Left hindlimb (tissue), 1 donor: Measurements from ENCODE around the gene SGO1.

Source experiments
- DNase-seq: peaks from one replicate; pipeline ENCODE4 v3.0.0-alpha.2; 2018

The SGO1 gene

GRCh38 chr3:20154078-20154477 is 31.9 kb downstream of the SGO1 start:
- DNase-seq: no peak

- DNase-seq: no peak
Measured at GRCh38 chr3:20148466-20148865, 37.5 kb downstream of the SGO1 start.

- DNase-seq: no peak
Measured at GRCh38 chr3:20147361-20147760, 38.6 kb downstream of the SGO1 start.

GRCh38 chr3:20146301-20146700 is 39.7 kb downstream of the SGO1 start:
- no peak for DNase-seq

GRCh38 chr3:20145874-20146273 is 40.1 kb downstream of the SGO1 start:
- DNase-seq: no peak

- DNase-seq: no peak
Measured at GRCh38 chr3:20143519-20143918, 42.5 kb downstream of the SGO1 start.

- DNase-seq: no peak
Measured at GRCh38 chr3:20142517-20142916, 43.5 kb downstream of the SGO1 start.

GRCh38 chr3:20141851-20142250 is 44.2 kb downstream of the SGO1 start:
- peak; percentile 83 for DNase-seq

GRCh38 chr3:20141316-20141715 is 44.7 kb downstream of the SGO1 start:
- DNase-seq: peak; percentile 44

GRCh38 chr3:20140881-20141280 is 45.1 kb downstream of the SGO1 start:
- no peak for DNase-seq

- DNase-seq: no peak
Measured at GRCh38 chr3:20137647-20138046, 48.4 kb downstream of the SGO1 start.

GRCh38 chr3:20136231-20136630 is 49.8 kb downstream of the SGO1 start:
- DNase-seq: no peak

GRCh38 chr3:20130106-20130505 is 55.9 kb downstream of the SGO1 start:
- DNase-seq: no peak

GRCh38 chr3:20128358-20128757 is 57.6 kb downstream of the SGO1 start:
- no peak for DNase-seq

- peak; percentile 34 for DNase-seq
Measured at GRCh38 chr3:20125897-20126296, 60.1 kb downstream of the SGO1 start.

- DNase-seq: no peak
Measured at GRCh38 chr3:20125289-20125688, 60.7 kb downstream of the SGO1 start.

GRCh38 chr3:20123131-20123652 is 62.8 kb downstream of the SGO1 start:
- no peak for DNase-seq

GRCh38 chr3:20121088-20121487 is 64.9 kb downstream of the SGO1 start:
- DNase-seq: no peak
